RPMI7951 (cell line): ENCODE measurements around the gene ATR. TPM values are rescaled to one million over a fixed set of nuclear protein-coding genes. Genes with fewer than 3 reads are reported as not detected.
"Not testable (repeated sequence)": the region's sequence is repeated elsewhere in the genome, so short reads cannot be mapped to it uniquely, and the experiment has no call there.

Source experiments
- DNase-seq: peaks from one replicate; pipeline ENCODE4 v3.0.0-alpha.2; 2012; ENCODE audit warnings: low read depth
- total RNA-seq: library from RNA; depleted of rRNA; stranded (reverse); fragments of >200 nt; shearing (Covaris generic); gene quantifications from 2 replicates; pipeline ENCODE4 v1.2.3, GENCODE V29; 2014; rRNA removed

The ATR gene
- 23.7 and 27.5 TPM in 2 replicates for total RNA-seq

DNA sequence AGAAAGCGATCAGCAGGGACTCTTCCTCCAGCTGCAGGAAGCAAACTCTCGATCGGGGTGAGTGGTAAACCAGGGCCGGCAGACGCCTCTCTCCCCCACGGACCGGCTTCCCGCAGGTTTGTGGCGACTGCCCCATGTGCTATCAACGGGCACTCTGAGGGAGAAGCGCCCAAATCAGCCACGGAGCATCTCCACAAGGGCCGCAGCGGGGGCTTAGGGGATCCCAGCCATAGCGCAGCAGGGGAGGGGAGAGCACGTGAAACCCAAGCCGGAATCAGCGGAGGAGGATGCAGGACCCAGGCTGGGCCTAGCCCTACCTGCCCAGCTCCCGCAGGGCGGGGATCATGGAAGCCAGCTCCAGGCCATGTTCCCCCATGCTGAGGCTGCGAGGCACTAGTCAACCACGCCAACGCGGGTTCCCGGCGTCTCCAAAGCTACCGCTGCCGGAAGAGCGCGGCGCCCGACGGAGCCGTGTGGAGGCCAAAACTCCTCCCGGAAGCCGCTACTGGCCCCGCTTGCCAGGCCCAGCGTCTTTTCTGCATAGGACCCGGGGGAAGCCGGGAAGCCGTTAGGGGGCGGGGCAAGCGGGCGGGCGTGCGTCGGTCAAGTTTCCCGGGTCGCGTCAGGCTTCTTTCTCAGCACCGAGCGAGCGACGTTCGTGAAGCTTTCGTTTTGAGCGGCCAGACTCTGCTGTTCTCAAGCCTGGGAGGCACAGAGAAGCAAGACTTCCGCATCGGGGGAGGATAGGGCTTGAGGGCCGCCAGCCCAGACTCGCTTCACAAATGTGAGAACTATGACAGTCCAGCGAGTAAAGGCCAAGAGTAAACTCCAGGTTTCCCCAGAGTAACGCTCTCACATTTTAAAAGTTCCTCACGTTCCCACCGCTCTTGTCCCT, at the start of gene ATR:
Gene ATR (minus strand): TSS at position 405 of the 895 bp plus-strand sequence. CDS start 29 bp downstream, at position 376.
- DNase-seq = peak; percentile 98

GRCh38 chr3:142626971-142627370, 48.4 kb upstream of the ATR start:
- DNase-seq = no peak

- DNase-seq = no peak
Measured at GRCh38 chr3:142625153-142625440, 46.6 kb upstream of the ATR start.

DNA sequence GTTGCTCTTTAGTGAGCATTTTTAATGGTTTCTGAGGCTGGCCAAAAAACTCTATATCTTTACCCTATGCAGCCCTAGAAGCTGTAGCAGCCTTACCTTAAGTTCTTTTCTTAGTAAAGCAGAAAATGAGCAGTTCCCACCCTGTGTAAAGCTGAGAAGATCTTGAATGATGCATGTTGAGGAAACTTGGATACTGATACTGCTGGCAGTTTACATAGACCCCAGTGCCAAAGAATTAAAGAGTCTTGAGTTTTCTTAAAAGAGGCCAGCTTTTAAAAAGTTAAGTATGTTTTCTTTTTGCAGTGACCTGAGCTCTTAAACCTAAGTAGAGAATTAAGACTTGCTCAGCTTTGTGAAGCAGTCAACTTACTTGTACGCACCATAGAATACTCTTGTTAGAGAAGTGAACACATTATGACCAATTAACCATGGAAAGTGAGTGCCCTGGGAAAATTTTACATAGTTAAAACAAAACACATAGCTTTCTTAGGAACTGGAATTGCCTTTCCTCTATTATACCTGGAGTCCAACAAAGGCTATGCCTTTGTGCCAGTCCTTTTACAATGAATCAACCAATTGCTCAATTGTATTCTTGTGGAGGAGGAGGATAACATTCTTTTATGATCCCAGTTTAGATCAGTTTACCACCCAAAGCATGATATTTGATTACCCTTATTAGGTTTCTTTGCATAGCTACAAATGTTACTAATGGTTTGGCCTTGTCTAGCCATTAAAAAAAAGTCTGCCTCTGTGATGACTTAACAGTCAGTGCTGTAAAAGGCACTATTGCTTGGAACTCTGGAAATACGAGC, 46.0 kb upstream of the ATR start:
- DNase-seq = no peak

DNA sequence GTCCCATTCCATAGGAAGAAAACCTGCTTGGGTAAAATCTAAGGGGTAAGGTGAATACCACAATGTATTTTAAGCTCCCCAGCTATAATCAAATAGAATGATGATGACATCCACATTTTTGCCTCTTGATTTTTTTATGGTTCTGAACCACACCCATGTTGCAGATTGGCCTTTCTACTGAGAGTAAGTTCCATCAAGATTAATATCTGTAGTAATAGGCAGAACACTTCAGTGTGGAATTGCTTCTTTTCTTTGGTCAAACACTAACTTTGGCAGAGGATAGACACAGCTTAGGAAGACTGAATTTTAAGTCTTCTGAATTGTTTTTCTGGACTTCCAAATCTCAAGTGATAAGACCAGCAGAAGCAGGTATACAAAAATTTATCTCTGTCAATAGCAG, 44.7 kb upstream of the ATR start:
- no peak for DNase-seq

DNA sequence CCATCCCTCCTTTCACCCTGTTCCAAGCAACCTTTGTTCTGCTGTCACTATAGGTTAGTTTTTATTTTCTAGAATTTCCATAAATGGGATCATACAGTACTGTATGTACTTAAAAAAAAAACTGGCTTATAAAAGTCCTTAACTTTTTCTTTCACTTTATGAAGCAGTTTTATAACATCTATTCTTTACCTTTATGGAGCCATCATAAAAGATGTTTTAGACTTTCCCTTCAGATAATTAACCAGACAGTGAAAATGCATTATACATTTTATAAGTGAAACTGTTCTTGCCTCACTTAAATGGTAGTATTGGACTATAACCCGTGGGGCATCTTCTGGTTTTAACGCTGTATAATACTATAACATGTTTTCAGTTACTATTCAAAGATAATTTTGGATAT, 43.9 kb upstream of the ATR start:
- no peak for DNase-seq

DNA sequence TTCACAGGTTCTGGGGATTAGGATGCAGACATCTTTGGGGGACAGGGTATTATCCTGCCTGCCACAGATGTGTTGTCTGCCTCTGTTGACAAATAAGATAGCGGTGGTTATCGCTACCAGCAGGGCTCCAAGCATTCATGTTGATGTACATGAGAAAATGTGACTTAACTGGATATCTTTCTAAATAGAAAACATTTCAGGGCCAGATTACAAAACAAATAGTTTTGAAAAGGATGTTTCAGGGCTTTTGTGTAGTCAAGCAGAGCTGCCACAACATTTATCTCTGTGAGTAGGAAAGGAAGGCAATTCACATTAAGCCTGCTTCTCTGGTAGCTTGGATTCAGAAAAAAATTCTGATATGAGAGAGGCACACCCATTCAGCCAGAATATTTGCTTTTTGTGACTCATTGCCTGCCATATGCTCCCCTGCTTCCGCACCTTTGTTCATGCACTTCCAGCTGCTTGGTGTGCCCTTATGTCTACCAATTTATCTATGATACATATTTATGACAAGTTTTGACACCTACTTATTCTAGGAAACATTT, 40.5 kb upstream of the ATR start:
- no peak for DNase-seq

DNA sequence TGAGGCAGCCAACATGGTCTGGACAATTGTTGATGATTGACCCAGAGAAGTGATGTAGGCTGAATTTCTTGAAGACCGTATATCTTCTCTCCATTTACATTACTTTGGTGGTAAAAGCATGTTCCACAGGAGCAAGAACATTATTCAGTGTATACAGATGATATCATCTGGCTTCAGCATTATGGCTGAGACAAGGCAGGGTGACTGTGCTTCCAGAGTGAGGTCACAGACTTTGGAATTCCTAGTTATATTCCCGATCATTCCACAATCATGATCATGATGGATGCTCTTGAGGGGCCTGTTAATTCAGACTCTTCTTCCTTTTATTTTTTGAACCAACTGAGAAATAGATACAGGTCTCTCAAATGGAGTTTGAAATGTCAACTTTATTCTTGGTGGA, 36.6 kb upstream of the ATR start:
- no peak for DNase-seq

DNA sequence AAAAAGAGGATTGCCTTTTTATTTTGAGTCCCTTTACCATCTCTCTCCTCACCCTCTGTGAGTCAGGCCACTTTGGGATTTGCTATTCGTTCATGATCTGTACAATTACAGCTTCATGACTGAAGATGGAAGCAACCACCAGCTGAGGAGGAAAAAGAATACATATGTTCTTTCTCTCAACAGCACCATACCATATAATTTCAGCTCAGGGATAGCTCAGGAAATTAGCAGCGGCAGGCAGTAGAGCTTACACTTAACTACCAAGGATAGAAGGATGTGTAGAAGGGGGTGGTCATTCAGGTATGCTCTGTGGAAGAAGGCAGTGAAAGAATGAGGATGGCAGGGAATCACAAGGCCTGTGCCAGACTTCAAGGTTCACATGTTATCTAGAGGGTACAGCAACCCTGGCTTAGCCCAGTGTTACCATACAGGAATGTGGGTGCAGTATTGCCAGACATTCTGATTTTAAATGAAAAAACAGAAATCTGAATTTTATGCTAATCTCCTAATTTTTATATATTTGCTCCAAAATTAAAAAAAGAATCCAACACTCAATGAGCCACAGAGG, 35.6 kb upstream of the ATR start:
- DNase-seq = no peak

GRCh38 chr3:142613491-142613890, 35.0 kb upstream of the ATR start:
- no peak for DNase-seq

GRCh38 chr3:142611206-142611605, 32.7 kb upstream of the ATR start:
- no peak for DNase-seq

GRCh38 chr3:142609136-142609535, 30.6 kb upstream of the ATR start:
- DNase-seq = no peak

GRCh38 chr3:142608631-142609030, 30.1 kb upstream of the ATR start:
- no peak for DNase-seq

DNA sequence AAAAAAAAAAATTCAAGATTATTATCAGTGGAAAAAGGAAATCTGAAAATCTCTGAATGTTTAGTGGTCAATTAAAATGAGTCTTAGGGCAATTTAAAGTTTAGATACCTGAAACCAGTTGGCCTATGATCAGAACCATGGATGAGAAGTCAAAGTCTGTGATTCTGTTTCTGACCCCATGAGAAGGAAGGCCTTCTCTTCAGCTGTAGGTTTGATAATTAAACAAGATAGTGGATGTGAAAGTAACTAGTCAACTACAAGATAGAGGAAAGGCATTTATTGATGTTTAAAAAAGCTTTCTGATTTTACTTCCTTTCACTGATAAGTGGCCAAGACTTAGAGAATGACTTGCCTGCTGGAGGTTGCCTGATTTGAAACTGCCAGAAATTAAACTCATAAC, 26.4 kb upstream of the ATR start:
- no peak for DNase-seq

DNA sequence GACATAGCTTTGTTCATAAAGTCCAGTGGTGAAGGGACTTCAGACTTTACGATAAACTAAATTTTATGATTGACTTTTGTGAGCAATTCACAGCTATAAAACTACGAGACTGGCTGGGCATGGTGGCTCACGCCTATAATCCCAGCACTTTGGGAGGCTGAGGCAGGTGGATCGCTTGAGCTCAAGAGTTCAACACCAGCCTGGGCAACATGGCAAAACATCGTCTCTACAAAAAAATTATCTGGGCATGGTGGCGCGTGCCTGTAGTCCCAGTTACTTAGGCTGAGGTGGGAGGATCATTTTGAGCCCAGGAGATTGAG, 24.8 kb upstream of the ATR start:
- not testable (repeated sequence) for DNase-seq

GRCh38 chr3:142602619-142603385, 24.3 kb upstream of the ATR start:
- DNase-seq = no peak

DNA sequence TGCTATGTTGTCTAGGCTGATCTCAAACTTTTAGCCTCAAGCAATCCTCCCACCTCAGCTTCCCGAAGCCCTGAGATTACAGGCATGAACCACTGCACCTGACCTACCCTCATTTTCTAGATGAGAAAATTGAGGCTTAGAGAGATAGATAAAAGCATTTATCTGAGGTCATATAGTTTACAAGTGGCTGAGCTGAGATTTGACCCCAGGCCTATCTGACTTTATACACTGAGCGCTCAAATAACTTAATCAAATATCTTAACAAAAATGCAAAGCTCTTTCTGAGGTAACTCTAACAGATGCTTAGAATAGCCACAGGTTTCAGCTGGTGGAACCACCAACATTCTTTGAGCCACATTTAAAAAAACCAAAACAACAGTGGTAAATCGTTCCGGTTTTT, 23.2 kb upstream of the ATR start:
- no peak for DNase-seq

- no peak for DNase-seq
Measured at GRCh38 chr3:142597906-142598305, 19.4 kb upstream of the ATR start.

DNA sequence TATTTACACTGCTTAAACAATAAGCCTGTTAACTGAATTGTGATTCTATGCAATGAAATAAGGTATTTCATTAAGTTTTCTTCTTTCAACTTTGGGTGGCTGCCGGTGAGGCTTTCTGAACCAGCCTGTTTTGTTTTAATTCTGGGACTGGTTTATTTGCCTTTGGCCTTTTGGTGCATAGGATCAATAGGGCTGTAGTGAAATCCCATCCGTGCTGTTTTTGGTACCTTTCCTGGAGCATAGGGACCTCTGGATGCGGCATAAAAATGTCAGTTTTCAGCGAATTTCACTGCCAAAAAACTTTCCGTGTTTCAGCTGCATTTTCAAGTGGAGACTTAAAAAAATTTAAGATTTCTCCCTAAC, 18.2 kb upstream of the ATR start:
- DNase-seq = no peak

DNA sequence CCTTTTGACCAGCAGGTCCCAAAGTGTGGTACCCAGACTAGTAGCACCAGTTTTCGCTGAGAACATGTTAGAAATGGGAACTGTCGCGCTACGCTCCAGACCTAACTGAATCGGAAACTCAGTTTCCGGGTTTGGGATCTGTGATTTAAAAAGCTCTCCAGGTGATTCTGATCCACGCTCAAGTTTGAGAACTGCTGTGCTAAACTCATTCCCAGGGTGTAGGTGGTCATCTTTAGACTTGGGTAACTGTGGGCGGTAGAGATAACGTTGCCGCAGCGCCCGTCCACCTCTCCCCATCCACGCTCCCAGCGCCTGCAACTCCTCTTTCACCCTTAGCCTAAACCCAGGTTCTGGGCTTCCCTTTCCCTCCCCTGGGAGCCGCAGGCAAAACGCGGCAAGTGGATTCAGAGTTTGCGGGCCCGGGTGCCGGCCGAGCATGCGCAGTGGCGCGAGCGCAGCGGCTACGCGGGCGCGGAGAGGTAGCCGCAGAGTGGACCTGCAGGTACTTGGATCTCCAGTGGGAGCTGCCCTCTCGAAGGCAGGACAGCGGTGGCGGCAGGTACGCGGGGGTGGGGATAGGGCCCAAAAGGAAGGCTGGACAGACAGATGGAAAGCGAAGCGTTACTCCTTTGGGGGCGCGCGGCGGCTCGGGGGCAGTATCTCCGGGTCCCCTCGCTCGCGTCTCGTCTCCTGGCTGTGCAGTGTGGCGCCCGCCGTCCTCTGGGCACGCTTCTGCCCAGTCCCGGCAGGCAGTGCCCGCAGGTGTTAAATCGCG, 17.6 kb upstream of the ATR start, which contains the start of gene PLS1:
Gene PLS1 (plus strand): TSS at position 443 of the 775 bp plus-strand sequence. CDS start 67,845 bp downstream, outside the sequence.
- DNase-seq = peak; percentile 77

GRCh38 chr3:142595581-142595950, 17.0 kb upstream of the ATR start:
- DNase-seq = peak; percentile 82
